Stimulated activated CD4-positive, alpha-beta T cell treated with anti-CD3 and anti-CD28 coated beads, Interleukin-12 subunit alpha, Interleukin-12 subunit beta, amount 100 ng/mL, for 48 hours (primary cell): Measurements from ENCODE around the gene ANKS3.

Source experiments
- DNase-seq, 3 donors: peaks; one replicate each; pipeline ENCODE4 v3.0.0-alpha.2; 2020; ENCODE audit warnings: low read depth in 2 of 3, low spot score in 1 of 3

ANKS3 gene

GRCh38 chr16:4729876-4730275 lies 4.2 kb downstream of the ANKS3 start:
- DNase-seq: no peak

- DNase-seq: no peak
Measured at GRCh38 chr16:4728676-4729075, 5.4 kb downstream of the ANKS3 start.

- DNase-seq: no peak
Measured at GRCh38 chr16:4726616-4727015, 7.5 kb downstream of the ANKS3 start.

- no peak for DNase-seq
Measured at GRCh38 chr16:4724661-4725270, 9.3 kb downstream of the ANKS3 start.

GRCh38 chr16:4723071-4723767 lies 10.9 kb downstream of the ANKS3 start:
- no peak for DNase-seq

- DNase-seq: no peak
Measured at GRCh38 chr16:4718466-4718865, 15.6 kb downstream of the ANKS3 start.

GRCh38 chr16:4714996-4715395 lies 19.1 kb downstream of the ANKS3 start:
- no peak for DNase-seq

- no peak for DNase-seq
Measured at GRCh38 chr16:4713663-4714501, 20.2 kb downstream of the ANKS3 start.

GRCh38 chr16:4709481-4709880 lies 24.6 kb downstream of the ANKS3 start:
- no peak for DNase-seq

GRCh38 chr16:4706871-4707270 lies 27.2 kb downstream of the ANKS3 start:
- DNase-seq: no peak

- DNase-seq: no peak
Measured at GRCh38 chr16:4704913-4705312, 29.2 kb downstream of the ANKS3 start.

GRCh38 chr16:4704491-4704890 lies 29.6 kb downstream of the ANKS3 start:
- no peak for DNase-seq

GRCh38 chr16:4703906-4704305 lies 30.2 kb downstream of the ANKS3 start:
- no peak for DNase-seq

- DNase-seq: no peak
Measured at GRCh38 chr16:4702466-4702808, 31.6 kb downstream of the ANKS3 start.

GRCh38 chr16:4701791-4702465 lies 32.1 kb downstream of the ANKS3 start:
- no peak for DNase-seq

GRCh38 chr16:4700997-4701743 lies 32.9 kb downstream of the ANKS3 start:
- DNase-seq: no peak

GRCh38 chr16:4700380-4700996 lies 33.6 kb downstream of the ANKS3 start:
- DNase-seq: no peak

- no peak for DNase-seq
Measured at GRCh38 chr16:4699046-4699556, 35.0 kb downstream of the ANKS3 start.

GRCh38 chr16:4698321-4699045 lies 35.6 kb downstream of the ANKS3 start:
- DNase-seq: no peak

- DNase-seq: no peak
Measured at GRCh38 chr16:4697848-4698291, 36.2 kb downstream of the ANKS3 start.
